Measurements from ENCODE around the gene RFC4. TPM values are rescaled to one million over a fixed set of nuclear protein-coding genes. Genes with fewer than 3 reads are reported as not detected.

Gene RFC4
- total and polyA plus RNA-seq, 11 donors, result 4.6 to 21.0 (median 7.9) TPM

DNA sequence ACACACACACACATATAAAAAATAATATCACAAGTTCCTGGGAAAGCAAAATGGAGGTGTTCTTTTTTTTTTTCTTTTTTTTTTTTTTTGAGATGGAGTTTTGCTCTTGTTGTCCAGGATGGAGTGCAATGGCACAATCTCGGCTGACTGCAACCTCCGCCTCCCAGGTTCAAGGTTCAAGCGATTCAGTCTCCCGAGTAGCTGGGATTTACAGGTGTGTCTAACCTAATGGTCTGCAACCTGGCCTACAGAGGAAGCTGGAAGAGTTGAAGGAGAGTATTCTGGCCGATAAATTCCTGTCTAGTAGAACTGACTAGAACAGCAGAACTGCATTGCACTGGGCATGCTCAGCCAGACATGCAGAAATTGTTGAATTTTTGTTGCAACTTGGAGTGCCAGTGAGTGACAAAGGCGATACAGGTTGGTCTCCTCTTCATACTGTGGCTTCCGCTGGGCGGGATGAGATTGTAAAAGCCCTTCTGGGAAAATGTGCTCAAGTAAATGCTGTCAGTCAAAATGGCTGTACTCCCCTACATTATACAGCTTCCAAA lies 45.3 kb downstream of the RFC4 start:
- TF ChIP-seq, protein P1, sequence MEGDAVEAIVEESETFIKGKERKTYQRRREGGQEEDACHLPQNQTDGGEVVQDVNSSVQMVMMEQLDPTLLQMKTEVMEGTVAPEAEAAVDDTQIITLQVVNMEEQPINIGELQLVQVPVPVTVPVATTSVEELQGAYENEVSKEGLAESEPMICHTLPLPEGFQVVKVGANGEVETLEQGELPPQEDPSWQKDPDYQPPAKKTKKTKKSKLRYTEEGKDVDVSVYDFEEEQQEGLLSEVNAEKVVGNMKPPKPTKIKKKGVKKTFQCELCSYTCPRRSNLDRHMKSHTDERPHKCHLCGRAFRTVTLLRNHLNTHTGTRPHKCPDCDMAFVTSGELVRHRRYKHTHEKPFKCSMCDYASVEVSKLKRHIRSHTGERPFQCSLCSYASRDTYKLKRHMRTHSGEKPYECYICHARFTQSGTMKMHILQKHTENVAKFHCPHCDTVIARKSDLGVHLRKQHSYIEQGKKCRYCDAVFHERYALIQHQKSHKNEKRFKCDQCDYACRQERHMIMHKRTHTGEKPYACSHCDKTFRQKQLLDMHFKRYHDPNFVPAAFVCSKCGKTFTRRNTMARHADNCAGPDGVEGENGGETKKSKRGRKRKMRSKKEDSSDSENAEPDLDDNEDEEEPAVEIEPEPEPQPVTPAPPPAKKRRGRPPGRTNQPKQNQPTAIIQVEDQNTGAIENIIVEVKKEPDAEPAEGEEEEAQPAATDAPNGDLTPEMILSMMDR (IDR thresholded peaks at IDR 0.05), result no peak
- TF ChIP-seq POLR2A (IDR thresholded peaks at IDR 0.05), result no peak
- ATAC-seq (no peak), DNase-seq (no peak)
- Histone ChIP-seq H3K36me3 (no peaks in the 10 kb centered on the region), H3K9me3 (peaks cover 0 to 3% (median 0%) of the 10 kb centered on the region in 12 donors), H3K4me1 (no peaks in the 10 kb centered on the region), H3K27me3 (peaks cover 0 to 4% (median 0%) of the 10 kb centered on the region in 9 donors), H3K4me3 (no peak overlapping the region), H3K27ac (no peak overlapping the region)
- intact Hi-C loops (cut with DNase I), result no loop called here
- WGBS, 4 donors, result 90 to 98% (median 94%) methylated on average over 8 of the region's 8 CpGs

DNA sequence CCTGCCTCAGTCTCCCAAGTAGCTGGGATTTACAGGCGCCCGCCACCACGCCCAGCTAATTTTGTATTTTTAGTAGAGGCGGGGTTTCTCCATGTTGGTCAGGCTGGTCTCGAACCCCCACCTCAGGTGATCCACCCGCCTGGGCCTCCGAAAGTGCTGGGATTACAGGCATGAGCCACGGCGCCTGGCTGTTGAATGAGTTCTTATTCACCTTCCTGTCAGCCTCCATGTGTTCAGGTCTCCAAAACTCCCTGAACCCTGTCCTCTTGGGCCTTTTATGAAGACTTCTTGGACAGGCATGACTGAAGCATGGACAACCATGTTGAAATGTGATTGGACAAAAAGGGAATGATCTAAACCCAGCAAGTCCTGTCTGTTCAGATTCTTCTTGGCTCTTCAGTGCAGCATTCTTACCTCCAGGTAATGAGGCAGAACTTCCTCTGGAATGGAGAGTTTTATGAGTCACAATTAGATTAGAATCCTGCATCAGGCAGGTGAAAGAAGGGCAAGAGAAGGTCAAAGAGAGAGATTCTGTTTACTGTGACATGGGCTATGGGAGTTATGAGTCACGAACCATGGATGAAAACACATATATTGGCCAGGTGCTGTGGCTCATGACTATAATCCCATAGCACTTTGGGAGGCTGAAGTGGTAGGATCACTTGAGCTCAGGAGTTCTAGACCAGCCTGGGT lies 46.0 kb downstream of the RFC4 start:
- Histone ChIP-seq H3K9me3 (no peaks in the 10 kb centered on the region), H3K36me3 (no peaks in the 10 kb centered on the region), H3K4me1 (no peaks in the 10 kb centered on the region), H3K27me3 (peaks cover 0 to 4% (median 0%) of the 10 kb centered on the region in 9 donors), H3K4me3 (no peak overlapping the region), H3K27ac (no peak overlapping the region)
- intact Hi-C loops (cut with DNase I), result no loop called here
- TF ChIP-seq, protein P1 (IDR thresholded peaks at IDR 0.05), result no peak
- TF ChIP-seq POLR2A (IDR thresholded peaks at IDR 0.05), result no peak
- ATAC-seq (no peak), DNase-seq (no peak)
- 91 to 96% (median 94%) methylated on average over 10 of the region's 10 CpGs for WGBS, 4 donors

DNA sequence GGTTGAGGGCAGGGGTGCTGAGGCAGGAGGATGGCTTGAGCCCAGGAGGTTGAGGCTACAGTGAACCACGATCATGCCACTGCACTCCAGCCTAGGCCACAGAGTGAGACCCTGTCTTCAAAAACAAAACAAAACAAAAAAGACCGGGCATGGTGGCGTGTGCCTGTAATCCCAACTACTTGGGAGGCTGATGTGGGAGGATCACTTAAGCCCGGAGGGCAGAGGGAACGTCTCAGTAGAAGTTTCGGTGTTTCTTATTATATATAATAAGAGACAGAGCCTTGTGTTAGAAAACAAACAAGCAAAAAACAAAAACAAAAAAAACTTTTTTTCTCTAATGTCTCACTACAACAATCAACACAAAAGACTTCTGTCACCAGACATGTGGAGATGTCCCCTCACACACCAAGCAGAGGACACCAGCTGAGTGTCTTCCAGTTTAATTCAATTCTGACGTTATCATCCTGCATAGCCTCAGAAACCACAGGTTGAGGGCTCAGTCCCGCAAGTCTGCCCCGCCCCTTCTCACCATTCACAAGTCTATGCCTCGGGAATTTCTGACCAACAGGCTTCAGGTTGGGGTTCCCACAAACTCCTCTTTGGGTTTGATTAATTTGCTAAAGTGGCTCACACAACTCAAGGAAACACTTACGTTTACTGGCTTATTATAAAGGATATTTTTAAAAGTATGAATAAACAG lies 46.9 kb downstream of the RFC4 start:
- TF ChIP-seq, protein P1 (IDR thresholded peaks at IDR 0.05), result no peak
- no peak for TF ChIP-seq POLR2A (IDR thresholded peaks at IDR 0.05)
- Histone ChIP-seq H3K36me3 (no peaks in the 10 kb centered on the region), H3K4me1 (no peaks in the 10 kb centered on the region), H3K27ac (no peak overlapping the region), H3K4me3 (no peak overlapping the region), H3K9me3 (no peaks in the 10 kb centered on the region), H3K27me3 (peaks cover 0 to 4% (median 0%) of the 10 kb centered on the region in 9 donors)
- DNase-seq (no peak), ATAC-seq (no peak)
- intact Hi-C loops (cut with DNase I), result no loop called here
- WGBS, 4 donors, result 75 to 81% (median 80%) methylated on average over 11 of the region's 11 CpGs

DNA sequence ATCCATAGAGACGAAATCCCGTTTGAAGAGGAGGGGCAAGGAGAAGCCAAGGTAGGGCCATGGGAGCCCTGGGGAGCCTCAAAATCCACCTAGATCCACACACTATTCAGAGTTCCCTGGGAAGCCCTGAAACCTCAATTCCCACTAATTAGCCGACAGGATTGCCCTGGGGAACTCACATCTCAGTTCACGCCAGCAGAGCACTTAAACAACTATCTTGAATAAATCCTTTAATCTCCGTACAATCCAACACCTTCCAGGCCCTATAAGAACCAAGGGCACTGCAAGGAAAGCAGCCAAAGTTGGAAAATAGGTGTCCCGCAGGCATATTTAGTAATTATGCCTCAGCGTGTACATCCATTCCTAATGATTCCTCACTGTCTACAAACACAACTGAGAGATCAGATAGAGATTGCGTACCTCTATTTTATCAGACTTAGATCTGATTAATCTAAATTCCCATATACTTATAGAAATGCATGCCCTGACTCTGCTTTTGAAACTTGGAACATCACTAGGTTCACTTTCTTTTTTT lies 48.5 kb downstream of the RFC4 start:
- intact Hi-C loops (cut with DNase I), result no loop called here
- H3K36me3 ChIP-seq, result no peaks in the 10 kb centered on the region
- 74 to 87% (median 81%) methylated on average over 8 of the region's 8 CpGs for WGBS, 4 donors
- H3K4me1 ChIP-seq, result peaks cover 0 to 3% (median 0%) of the 10 kb centered on the region in 12 donors
- no peak overlapping the region for H3K27ac ChIP-seq
- no peak for DNase-seq
- ATAC-seq, result no peak
- no peak for TF ChIP-seq POLR2A (IDR thresholded peaks at IDR 0.05)
- TF ChIP-seq, protein P1 (IDR thresholded peaks at IDR 0.05), result no peak
- H3K4me3 ChIP-seq, result no peak overlapping the region
- no peaks in the 10 kb centered on the region for H3K9me3 ChIP-seq
- peaks cover 0 to 4% (median 0%) of the 10 kb centered on the region in 9 donors for H3K27me3 ChIP-seq

All from heart left ventricle (tissue), 16 donors.